ENCODE data around the gene NFATC3.

DNA sequence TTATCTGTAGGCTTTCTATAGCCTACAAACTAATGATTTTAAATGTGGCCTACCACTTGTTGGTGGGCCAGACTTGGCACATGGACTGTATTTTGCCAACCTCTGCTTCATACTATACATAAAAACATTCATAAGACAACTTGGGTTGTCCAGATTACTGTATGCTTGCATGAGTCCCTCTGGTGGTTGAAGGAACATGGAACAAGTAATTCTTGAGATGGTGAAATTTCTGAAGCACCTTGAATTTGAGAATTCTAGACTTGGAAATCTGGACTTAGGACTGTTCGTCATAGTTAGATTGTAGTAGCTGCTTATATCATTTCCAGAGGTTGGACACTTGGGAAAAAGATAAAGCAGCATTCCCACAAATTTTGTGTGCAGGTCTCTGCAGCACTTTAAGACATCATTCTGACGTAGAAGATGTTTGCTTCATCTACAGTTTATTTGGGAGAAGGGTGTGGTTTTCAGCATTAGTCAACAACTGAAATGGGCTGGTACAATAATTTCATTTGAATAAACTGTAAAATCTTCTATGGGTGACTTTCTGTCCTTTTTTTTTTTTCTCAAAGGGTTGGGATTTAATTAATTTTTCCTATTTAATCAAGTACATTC is 31.2 kb downstream of the NFATC3 start:
- no peak for TF ChIP-seq POLR2A (IDR thresholded peaks at IDR 0.05)
- TF ChIP-seq, protein P1, sequence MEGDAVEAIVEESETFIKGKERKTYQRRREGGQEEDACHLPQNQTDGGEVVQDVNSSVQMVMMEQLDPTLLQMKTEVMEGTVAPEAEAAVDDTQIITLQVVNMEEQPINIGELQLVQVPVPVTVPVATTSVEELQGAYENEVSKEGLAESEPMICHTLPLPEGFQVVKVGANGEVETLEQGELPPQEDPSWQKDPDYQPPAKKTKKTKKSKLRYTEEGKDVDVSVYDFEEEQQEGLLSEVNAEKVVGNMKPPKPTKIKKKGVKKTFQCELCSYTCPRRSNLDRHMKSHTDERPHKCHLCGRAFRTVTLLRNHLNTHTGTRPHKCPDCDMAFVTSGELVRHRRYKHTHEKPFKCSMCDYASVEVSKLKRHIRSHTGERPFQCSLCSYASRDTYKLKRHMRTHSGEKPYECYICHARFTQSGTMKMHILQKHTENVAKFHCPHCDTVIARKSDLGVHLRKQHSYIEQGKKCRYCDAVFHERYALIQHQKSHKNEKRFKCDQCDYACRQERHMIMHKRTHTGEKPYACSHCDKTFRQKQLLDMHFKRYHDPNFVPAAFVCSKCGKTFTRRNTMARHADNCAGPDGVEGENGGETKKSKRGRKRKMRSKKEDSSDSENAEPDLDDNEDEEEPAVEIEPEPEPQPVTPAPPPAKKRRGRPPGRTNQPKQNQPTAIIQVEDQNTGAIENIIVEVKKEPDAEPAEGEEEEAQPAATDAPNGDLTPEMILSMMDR (IDR thresholded peaks at IDR 0.05 in 8 of 11, conservative IDR thresholded peaks at IDR 0.05 in 3 of 11): peak in 6 of 11 experiments; percentile 19 to 48 (median 39)
- no peak for TF ChIP-seq POLR2AphosphoS5 (IDR thresholded peaks at IDR 0.05)

All from spleen (tissue), 7 donors.